Gastrocnemius medialis (tissue), 4 donors: ENCODE results near the gene METTL22. TPM values are rescaled to one million over a fixed set of nuclear protein-coding genes. Genes with fewer than 3 reads are reported as not detected.
A peak's percentile ranks its signal among the peaks of the same experiment; 100 is the strongest.

Source experiments
- ATAC-seq, 2 donors: fragments of 150-250 bp; one replicate each; pipeline ENCODE4 v1.9.1; 2016
- DNase-seq, 2 donors: peaks; one replicate each; pipeline ENCODE4 v3.0.0-alpha.2; 2019
- H3K27ac ChIP-seq, 4 donors: fragments of 200-600 bp; sonication (generic); 1 replicate in 1 of 4; 2 replicates in 3 of 4; pipeline ENCODE4 v1.5.1; 2016 to 2018; ENCODE audit warnings: mild to moderate bottlenecking in 2 of 4, moderate library complexity in 1 of 4
- H3K27me3 ChIP-seq, 3 donors: fragments of 200-600 bp; sonication (generic) in 2 of 3; 1 replicate in 1 of 3; 2 replicates in 2 of 3; pipeline versions ENCODE4 v1.5.1 to v1.6.0; 2016 to 2019; ENCODE audit warnings: mild to moderate bottlenecking in 1 of 3, moderate library complexity in 1 of 3
- H3K36me3 ChIP-seq, 2 donors: fragments of 200-600 bp; sonication (generic) in 1 of 2; one replicate each; pipeline ENCODE4 v1.5.1; 2017 to 2018
- H3K4me1 ChIP-seq, 2 donors: fragments of 200-600 bp; sonication (generic) in 1 of 2; one replicate each; pipeline ENCODE4 v1.5.1; 2016 to 2017; ENCODE audit warnings: mild to moderate bottlenecking in 2 of 2
- H3K4me3 ChIP-seq, 4 donors: fragments of 200-600 bp; sonication (generic) in 3 of 4; 1 replicate in 1 of 4; 2 replicates in 3 of 4; pipeline ENCODE4 v1.5.1; 2016 to 2019; ENCODE audit warnings: mild to moderate bottlenecking in 2 of 4
- H3K9me3 ChIP-seq, 3 donors: fragments of 200-600 bp; sonication (generic) in 2 of 3; 1 replicate in 1 of 3; 2 replicates in 2 of 3; pipeline ENCODE4 v1.5.1; 2016 to 2019
- CTCF ChIP-seq, 5 experiments: fragments of 450-650 bp in 3 of 5; fragments of 200-600 bp in 2 of 5; sonication (generic) in 2 of 5; IDR thresholded peaks in 4 of 5; conservative IDR thresholded peaks in 1 of 5; 1 replicate in 4 of 5; 2 replicates in 1 of 5; pipeline ENCODE4 v1.5.1; 2016 to 2019; ENCODE audit warnings: antibody characterized with exemption in 5 of 5, mild to moderate bottlenecking in 3 of 5, moderate library complexity in 3 of 5
- POLR2A ChIP-seq, 2 donors: fragments of 450-650 bp; IDR thresholded peaks; one replicate each; pipeline ENCODE4 v1.6.1; 2017; ENCODE audit warnings: antibody characterized with exemption in 2 of 2, mild to moderate bottlenecking in 2 of 2, moderate library complexity in 2 of 2
- in situ Hi-C, 4 donors: fragments of 200-750 bp; cut with MboI; loops; one replicate each; pipeline versions ENCODE4 v1.15.0 to v1.8.0; 2017; ENCODE audit warnings: low sequenced_read_pairs in 4 of 4
- intact Hi-C: fragments of 100-400 bp; cut with DNase I; formaldehyde crosslinking; loops from one replicate; pipeline ENCODE4 v1.15.1; 2023; ENCODE audit warnings: low total_unique reads
- total RNA-seq, 4 donors: library from RNA; depleted of rRNA; stranded (reverse); fragments of >200 nt; gene quantifications; one replicate each; pipeline versions ENCODE4 v1.1.0 to v1.2.3, GENCODE V29; 2016

METTL22 gene
- total RNA-seq, 4 donors from 2014 or later: 28.8 to 71.5 (median 51.5) TPM

- H3K27me3 ChIP-seq: peaks cover 0 to 6% (median under 1%) of the 10 kb centered on the region in 3 donors
- H3K9me3 ChIP-seq: no peaks in the 10 kb centered on the region
- DNase-seq: peak; percentile 23 to 32
Measured at GRCh38 chr16:8581831-8582580, 39.5 kb upstream of the METTL22 start.

GRCh38 chr16:8583199-8583598, 38.3 kb upstream of the METTL22 start:
- in situ Hi-C loops (no loop called here), intact Hi-C loops (no loop called here)
- TF ChIP-seq POLR2A (IDR thresholded peaks at IDR 0.05) (no peak), CTCF (IDR thresholded peaks at IDR 0.05 in 4 of 5, conservative IDR thresholded peaks at IDR 0.05 in 1 of 5) (no peak)
- no peaks in the 10 kb centered on the region for H3K36me3 ChIP-seq
- H3K4me3 ChIP-seq: no peak overlapping the region
- H3K9me3 ChIP-seq: no peaks in the 10 kb centered on the region
- H3K4me1 ChIP-seq: no peaks in the 10 kb centered on the region
- no peak for ATAC-seq
- H3K27me3 ChIP-seq: peaks cover 1 to 13% (median 4%) of the 10 kb centered on the region in 3 donors
- no peak overlapping the region for H3K27ac ChIP-seq
- no peak for DNase-seq

More at GRCh38 chr16:8581831-8582580, 39.5 kb upstream of the METTL22 start:
- in situ Hi-C loops: no loop called here
- TF ChIP-seq POLR2A (IDR thresholded peaks at IDR 0.05) (no peak), CTCF (IDR thresholded peaks at IDR 0.05 in 4 of 5, conservative IDR thresholded peaks at IDR 0.05 in 1 of 5) (no peak)
- ATAC-seq: no peak
- Histone ChIP-seq H3K36me3 (no peaks in the 10 kb centered on the region), H3K4me1 (no peaks in the 10 kb centered on the region), H3K4me3 (no peak overlapping the region), H3K27ac (no peak overlapping the region)
- intact Hi-C loops: no loop called here

- Histone ChIP-seq H3K36me3 (no peaks in the 10 kb centered on the region), H3K9me3 (no peaks in the 10 kb centered on the region), H3K27me3 (peaks cover 2 to 18% (median 9%) of the 10 kb centered on the region in 3 donors), H3K4me1 (no peaks in the 10 kb centered on the region), H3K27ac (no peak overlapping the region), H3K4me3 (no peak overlapping the region)
- ATAC-seq: no peak
- TF ChIP-seq CTCF (IDR thresholded peaks at IDR 0.05 in 4 of 5, conservative IDR thresholded peaks at IDR 0.05 in 1 of 5) (no peak), POLR2A (IDR thresholded peaks at IDR 0.05) (no peak)
- in situ Hi-C loops (no loop called here), intact Hi-C loops (no loop called here)
- no peak for DNase-seq
Measured at GRCh38 chr16:8583732-8584131, 37.8 kb upstream of the METTL22 start.

GRCh38 chr16:8585041-8585440, 36.5 kb upstream of the METTL22 start:
- ATAC-seq (no peak), DNase-seq (no peak)
- intact Hi-C loops (no loop called here), in situ Hi-C loops (no loop called here)
- TF ChIP-seq POLR2A (IDR thresholded peaks at IDR 0.05): no peak
- Histone ChIP-seq H3K36me3 (no peaks in the 10 kb centered on the region), H3K4me3 (no peak overlapping the region), H3K9me3 (no peaks in the 10 kb centered on the region), H3K4me1 (no peaks in the 10 kb centered on the region), H3K27ac (no peak overlapping the region), H3K27me3 (peaks cover 15 to 31% (median 22%) of the 10 kb centered on the region in 3 donors)

- intact Hi-C loops (no loop called here), in situ Hi-C loops (no loop called here)
- no peak for DNase-seq
- Histone ChIP-seq H3K27me3 (peaks cover 23 to 39% (median 30%) of the 10 kb centered on the region in 3 donors), H3K36me3 (no peaks in the 10 kb centered on the region), H3K4me3 (no peak overlapping the region), H3K9me3 (no peaks in the 10 kb centered on the region), H3K27ac (no peak overlapping the region), H3K4me1 (no peaks in the 10 kb centered on the region)
- no peak for ATAC-seq
- TF ChIP-seq POLR2A (IDR thresholded peaks at IDR 0.05) (no peak), CTCF (IDR thresholded peaks at IDR 0.05 in 4 of 5, conservative IDR thresholded peaks at IDR 0.05 in 1 of 5) (no peak)
Measured at GRCh38 chr16:8585857-8586256, 35.6 kb upstream of the METTL22 start.
